D721Med (cell line): ENCODE data around the gene SLC17A7.

Source experiments
- DNase-seq: peaks from one replicate; pipeline ENCODE4 v3.0.0; 2011; ENCODE audit warnings: low spot score; ENCODE audit not compliant: insufficient read length
- FAIRE-seq: peaks from 2 replicates; lab custom pipeline; 2011; peaks lifted over from hg19 to GRCh38; lab: Jason Lieb, UNC
- TF ChIP-seq, protein P1 (sequence below): IDR thresholded peaks from 2 replicates; pipeline ENCODE4 v1.5.1; 2012; ENCODE audit warnings: mild to moderate bottlenecking, control low read depth; ENCODE audit not compliant: insufficient read depth; ENCODE audit errors: missing control alignments

Gene SLC17A7

DNA sequence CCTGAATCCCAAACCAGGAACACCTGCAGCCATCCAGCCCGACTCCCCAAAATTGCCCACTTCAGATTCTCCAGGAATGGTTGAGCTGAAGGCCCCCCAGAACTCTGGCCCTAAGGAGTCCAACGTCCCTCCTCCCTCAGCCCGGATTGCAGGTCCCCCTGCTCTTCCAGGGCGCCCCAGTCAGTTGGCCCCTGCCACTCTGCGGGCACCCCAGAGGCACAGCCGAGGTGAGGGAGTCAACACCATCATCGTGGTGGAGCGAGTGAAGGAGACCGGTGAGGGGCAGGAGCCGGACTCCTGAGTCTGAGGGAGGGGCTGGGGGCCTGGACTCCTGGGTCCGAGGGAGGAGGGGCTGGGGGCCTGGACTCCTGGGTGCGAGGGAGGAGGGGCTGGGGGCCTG, 14.0 kb downstream of the SLC17A7 start:
- no peak for DNase-seq
- no peak for FAIRE-seq
- TF ChIP-seq, protein P1, sequence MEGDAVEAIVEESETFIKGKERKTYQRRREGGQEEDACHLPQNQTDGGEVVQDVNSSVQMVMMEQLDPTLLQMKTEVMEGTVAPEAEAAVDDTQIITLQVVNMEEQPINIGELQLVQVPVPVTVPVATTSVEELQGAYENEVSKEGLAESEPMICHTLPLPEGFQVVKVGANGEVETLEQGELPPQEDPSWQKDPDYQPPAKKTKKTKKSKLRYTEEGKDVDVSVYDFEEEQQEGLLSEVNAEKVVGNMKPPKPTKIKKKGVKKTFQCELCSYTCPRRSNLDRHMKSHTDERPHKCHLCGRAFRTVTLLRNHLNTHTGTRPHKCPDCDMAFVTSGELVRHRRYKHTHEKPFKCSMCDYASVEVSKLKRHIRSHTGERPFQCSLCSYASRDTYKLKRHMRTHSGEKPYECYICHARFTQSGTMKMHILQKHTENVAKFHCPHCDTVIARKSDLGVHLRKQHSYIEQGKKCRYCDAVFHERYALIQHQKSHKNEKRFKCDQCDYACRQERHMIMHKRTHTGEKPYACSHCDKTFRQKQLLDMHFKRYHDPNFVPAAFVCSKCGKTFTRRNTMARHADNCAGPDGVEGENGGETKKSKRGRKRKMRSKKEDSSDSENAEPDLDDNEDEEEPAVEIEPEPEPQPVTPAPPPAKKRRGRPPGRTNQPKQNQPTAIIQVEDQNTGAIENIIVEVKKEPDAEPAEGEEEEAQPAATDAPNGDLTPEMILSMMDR, result no peak

DNA sequence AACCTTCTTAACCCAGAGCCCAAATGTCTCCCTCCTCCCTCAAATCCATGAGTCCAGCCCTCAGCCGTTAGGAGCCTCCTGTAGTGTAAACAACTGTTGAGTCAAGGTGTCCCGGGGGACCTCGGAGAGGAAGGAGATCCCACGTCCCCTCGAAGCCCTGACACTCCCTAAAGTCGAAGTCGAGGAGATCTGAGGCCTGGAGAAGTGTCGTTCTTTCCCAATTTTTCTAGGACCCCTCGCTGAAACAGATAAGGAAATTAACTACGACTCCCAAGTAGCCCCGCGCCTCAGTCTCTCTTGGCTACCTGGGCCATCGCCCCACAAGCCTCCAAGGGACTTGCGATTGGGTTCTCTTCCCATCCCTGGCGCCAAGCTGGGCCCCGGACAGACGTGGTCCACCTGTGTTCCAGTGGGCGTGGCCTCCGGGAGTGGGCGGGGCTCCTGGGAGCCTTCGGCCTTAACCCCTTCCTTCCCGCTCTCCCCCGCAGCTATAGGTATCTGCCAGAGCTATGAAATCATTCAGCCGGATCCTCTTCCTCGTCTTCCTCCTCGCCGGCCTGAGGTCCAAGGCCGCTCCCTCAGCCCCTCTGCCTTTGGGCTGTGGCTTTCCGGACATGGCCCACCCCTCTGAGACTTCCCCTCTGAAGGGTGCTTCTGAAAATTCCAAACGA, 15.3 kb downstream of the SLC17A7 start:
- FAIRE-seq (no peak), DNase-seq (no peak)

DNA sequence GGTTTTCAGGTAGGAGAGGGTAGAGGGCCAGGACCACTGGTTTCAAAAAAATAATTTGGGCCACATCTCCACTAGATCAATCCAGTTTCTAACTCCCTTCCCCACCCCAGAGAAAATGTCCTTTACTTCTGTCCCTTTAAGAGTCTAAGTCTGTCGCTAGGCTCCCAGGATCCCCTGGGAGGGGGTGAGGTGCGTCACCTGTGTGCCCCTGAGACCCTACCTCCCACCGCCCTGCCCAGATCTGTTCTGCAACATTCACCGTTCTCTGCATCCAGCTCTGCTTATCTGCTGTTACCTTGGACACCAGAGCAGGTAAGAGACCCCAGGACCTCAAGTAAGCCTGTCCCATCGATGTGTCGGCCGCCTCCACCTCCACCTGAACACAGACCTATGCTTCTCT, 16.1 kb downstream of the SLC17A7 start, which contains the start of gene GFY:
Gene GFY (plus strand): TSS at position 211 of the 400 bp plus-strand sequence. CDS start 1,043 bp downstream, outside the sequence.
- TF ChIP-seq, protein P1, result no peak
- no peak for DNase-seq
- FAIRE-seq, result no peak

More for the DNA sequence above, 15.3 kb downstream of the SLC17A7 start:
- TF ChIP-seq, protein P1, result no peak

DNA sequence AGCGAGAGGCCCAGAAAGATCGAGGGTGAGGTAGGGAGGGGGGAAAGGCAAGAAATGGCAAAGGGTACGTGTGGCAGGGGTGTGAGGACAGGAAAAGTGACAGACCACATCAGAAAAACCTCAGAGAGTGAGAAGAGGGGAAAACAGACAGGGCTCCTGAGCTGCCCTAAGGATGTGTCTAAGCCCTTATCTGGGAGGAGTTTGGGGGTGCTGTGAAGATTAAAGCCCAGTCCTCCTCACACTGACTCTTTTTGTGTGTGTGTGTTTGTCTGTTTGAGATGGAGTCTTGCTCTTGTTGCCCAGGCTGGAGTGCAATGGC, 17.4 kb downstream of the SLC17A7 start:
- FAIRE-seq (no peak), DNase-seq (no peak)
- TF ChIP-seq, protein P1, result no peak

DNA sequence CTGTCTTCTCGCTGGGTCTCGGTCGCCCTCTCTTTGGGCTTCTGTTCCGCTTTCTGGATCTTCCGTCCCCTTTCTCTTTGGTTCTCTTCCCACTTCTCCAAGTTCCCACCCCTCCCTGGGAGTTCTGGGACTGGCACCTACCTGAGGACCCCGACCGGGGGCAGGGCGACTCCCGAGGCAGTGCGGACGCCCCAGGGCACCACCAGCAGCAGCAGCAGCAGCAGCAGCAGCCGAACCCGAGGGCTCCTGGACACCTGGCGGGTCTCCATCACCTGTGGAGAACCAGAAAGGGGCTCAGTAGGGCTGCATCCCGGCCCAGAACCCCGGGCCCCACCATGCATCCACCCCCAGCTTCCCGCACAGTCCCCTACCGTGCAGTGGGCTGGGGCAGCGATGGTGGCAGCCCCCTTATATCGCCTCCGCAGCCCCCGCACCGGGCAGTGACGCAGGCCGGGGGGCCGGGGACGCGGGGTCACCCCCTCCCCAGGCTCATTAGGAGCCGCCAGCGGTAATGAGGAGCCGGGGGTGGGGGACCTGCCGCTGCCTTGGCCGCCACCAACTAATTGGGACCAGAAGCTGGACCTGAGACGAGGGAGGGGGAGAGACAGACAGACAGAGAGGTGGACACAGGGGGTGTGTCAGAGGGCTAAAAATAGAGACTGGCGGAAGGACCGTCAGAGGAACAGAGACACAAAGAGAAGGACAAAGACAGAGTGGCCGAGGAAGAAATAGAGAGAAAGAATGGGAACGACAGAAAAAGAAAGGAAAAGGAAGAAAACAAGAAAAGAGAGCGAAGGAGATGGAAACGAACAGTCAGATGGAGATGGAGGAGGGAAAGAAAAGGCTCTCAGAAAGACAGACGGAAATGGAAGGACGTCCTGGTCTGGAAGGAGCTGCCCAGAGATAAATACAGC, 18.0 kb downstream of the SLC17A7 start, which contains the start of gene PTH2:
Gene PTH2 (minus strand): TSS at position 371 of the 914 bp plus-strand sequence. CDS start 102 bp downstream, at position 269.
- DNase-seq (no peak), FAIRE-seq (no peak)
- TF ChIP-seq, protein P1, result no peak

DNA sequence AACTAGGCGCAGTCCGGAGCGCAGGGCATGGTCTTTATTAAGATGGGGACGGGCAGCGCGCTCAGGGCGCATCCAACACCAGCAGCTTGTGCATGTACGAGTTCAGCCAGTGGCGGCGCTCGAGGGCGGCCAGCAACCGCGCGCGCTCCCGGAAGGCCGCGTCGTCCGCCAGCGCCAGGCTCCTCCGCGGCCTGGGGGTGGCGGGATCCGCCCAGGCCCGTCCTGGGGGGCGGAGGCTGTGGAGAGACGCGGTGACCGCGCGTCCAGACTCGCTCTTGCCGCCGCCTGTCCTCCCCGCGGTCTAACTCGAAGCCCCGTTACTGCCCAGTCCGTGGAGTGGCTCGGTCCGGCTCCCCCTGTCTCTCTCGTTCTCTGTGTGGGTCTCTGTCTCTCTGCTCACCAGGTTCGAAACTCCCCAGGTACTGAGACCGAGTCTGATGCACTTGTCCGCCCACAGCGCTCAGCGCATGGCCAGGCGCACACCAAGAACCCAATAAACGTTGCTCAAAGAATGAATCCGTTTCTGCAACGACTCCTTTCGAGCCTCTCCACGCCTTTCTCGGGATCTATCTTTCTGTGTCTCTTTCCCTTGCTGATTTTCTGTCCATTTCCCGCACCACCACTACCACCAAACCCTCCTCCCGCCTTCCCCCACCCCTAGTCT, 18.8 kb downstream of the SLC17A7 start:
- TF ChIP-seq, protein P1, result peak; percentile 24
- DNase-seq, result no peak
- FAIRE-seq, result no peak
